AG08396 (cell line): ENCODE measurements around the gene SLC16A1.
A peak's percentile ranks its signal among the peaks of the same experiment; 100 is the strongest.
"Not testable (repeated sequence)": the region's sequence is repeated elsewhere in the genome, so short reads cannot be mapped to it uniquely, and the experiment has no call there.

ENCODE experiments used
- DNase-seq: peaks from one replicate; pipeline ENCODE4 v3.0.0; 2012; ENCODE audit warnings: low spot score, mixed read lengths

Gene SLC16A1, protein sequence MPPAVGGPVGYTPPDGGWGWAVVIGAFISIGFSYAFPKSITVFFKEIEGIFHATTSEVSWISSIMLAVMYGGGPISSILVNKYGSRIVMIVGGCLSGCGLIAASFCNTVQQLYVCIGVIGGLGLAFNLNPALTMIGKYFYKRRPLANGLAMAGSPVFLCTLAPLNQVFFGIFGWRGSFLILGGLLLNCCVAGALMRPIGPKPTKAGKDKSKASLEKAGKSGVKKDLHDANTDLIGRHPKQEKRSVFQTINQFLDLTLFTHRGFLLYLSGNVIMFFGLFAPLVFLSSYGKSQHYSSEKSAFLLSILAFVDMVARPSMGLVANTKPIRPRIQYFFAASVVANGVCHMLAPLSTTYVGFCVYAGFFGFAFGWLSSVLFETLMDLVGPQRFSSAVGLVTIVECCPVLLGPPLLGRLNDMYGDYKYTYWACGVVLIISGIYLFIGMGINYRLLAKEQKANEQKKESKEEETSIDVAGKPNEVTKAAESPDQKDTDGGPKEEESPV

DNA sequence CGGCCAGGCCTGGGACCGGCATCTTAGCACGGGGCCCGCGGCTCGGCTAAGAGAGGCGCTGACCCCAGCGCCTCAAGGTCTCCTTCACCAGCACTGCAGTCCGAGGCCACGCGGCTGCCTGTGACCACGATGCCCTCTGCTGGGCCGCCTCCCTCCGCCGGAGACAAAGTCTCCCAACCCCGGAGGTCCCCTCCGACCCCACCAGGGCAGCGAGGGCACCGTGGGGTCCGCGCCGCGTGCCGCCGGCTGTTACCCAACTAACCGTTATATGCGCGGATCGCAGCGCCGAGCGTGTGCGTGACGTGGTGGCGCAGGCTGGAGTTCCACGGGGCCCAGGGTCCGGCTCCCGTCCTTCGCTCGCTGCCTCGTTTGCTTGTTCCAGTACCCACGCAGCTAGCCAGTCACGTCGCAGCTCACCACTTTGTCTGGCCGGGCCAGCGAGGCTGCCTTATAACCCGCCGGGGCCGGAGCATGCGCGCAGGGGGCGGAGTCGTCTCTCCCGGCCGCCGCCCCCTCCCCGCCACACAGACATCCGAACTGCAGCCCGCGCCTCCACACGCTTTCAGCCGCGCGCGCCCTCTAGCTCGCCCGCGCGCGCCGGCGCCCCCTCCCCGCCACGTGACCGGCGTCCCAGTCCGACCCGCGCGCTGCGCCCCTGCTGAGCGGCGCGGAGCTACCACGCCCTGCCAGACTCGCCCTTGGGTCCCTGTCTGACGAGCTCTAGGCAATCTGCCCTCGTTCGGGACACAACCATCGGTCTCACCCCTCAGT, at the start of gene SLC16A1:
Gene SLC16A1 (minus strand): TSS at position 424 of the 771 bp plus-strand sequence. CDS start 26,888 bp downstream, outside the sequence.
- peak; percentile 97 for DNase-seq

DNA sequence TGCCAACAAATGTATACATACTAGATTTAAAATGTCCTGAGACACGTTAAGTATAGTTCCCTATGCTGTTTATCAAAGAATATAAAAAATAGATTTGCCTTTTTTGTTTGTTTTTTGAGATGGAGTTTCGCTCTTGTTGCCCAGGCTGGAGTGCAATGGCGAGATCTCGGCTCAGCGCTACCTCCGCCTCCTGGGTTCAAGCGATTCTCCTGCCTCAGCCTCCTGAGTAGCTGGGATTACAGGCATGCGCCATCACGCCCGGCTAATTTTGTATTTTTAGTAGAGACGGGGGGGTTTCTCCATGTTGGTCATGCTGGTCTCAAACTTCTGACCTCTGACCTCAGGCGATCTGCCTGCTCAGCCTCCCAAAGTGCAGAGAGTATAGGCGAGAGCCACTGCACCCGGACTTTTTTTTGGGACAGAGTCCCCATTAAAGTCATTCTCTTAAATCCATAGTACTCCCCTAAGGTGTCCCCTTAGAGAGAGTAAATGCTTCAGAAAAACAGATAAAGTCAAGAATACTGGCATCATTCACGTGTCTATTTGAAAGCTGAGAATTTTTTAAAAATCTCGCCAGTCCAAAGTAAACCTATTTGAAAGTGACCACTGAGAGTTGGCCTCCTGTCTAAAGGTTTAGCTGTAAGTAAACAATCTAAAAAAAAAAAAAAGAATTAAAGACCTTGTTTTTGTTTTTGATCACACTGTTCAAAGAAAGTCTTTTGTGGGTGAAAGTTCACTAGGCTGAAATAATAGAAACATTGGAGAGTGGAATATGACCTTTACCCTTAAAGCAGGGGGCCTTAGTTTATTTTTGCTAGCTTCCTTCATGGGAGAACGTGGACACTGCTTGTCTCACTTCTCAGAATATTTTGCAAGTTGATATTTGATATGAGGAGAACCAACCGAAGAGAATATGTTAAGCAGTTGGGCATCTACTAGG, 48.0 kb upstream of the SLC16A1 start:
- DNase-seq: no peak

DNA sequence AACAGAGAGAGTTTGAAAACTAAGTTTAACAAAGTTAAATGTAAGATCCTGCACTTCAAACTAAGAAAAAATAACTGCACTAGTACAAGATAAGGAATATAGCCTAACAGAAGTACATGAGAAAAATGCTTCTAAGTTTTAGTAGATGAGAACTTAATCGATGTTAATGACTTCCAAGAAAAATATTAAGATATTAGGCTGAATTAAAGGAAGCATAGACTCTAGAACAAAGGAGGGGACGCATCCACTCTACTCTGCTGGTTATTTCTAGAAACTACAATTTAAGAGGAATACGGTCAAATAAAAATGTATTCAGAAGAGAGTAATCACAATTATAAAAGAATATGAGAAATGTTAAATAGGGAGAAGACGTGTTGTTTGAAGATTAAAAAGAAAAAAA, 46.3 kb upstream of the SLC16A1 start:
- DNase-seq: no peak

DNA sequence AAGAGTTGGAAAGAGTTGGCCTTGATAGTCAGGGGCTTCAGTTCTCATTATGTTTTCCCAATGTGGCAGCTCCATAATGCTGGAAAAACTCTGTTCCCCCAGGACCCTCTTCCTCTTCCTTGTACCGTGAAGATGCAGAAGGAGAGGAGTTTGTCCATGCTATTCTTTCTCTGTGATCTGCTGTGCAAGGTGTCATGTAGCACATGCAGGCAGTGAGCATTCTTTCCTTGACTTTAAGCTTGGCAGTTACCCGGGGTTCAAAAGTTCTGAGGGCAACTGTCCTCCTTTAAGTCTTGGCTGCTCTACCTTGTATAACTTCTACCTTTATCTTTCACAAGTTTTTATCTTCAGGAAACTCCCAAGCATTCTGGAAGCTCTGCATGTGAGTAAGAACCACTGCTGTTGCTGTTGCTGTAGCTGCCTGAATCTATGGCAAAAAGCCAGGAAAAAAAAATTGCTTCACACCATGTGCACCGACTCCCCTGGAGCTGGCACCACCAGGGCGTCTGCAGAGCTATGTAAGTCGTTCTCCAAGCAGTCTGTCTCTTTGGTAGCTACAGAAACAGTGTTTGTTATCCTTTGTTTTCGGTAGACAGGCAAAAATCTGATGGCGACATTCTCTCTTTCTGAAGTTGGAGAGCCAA, 42.7 kb upstream of the SLC16A1 start:
- DNase-seq: peak; percentile 62

DNA sequence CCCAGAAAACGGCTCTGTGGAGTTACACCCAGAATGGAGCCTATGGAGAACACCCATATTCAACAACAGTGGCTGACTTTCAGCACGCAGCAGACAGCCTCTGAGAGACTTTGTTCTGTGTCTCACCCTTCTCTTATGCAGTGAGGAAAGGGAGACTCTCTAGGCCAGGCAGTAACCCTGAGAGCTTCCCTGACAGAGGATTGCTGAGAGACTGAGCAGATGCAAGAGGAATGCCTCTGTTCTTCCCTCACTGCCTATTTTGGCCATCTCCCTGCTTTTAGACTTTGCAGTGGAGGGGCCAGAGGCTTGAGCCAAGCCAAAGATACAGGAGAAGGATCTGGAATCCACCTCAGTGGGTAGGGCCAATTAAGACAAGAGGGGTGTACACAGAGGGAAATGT, 41.8 kb upstream of the SLC16A1 start:
- DNase-seq: no peak

DNA sequence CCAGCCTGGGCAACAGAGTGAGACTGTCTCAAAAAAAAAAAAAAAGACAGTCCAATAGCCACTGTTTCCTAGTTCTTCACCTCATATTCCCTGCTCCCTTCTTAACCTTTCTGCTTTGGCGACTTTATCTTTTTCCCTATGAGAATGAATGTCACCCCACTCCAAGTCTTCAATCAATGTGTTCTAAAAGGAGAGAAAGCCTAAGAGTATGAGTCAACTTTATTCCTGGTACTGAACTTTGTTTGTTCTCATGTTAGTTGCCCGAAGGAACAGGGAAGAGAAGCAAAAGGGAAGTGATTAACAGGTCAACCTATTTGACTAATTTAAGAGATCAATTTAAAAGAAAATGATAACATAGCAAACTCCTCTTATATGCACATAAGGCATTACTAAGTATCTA, 39.9 kb upstream of the SLC16A1 start:
- no peak for DNase-seq

DNA sequence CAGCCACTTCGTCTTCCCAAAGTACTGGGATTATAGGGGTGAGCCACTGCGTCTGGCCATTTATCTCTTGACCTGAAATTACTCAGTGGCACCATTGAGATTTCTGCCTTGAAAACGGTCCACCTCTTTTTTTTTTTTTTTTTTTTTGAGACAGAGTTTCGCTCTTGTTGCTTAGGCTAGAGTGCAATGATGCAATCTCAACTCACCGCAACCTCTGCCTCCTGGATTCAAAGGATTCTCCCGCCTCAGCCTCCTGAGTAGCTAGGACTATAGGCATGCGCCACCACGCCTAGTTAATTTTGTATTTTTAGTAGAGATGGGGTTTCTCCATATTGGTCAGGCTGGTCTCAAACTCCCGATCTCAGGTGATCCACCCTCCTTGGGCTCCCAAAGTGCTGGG, 39.0 kb upstream of the SLC16A1 start:
- DNase-seq: not testable (repeated sequence)

DNA sequence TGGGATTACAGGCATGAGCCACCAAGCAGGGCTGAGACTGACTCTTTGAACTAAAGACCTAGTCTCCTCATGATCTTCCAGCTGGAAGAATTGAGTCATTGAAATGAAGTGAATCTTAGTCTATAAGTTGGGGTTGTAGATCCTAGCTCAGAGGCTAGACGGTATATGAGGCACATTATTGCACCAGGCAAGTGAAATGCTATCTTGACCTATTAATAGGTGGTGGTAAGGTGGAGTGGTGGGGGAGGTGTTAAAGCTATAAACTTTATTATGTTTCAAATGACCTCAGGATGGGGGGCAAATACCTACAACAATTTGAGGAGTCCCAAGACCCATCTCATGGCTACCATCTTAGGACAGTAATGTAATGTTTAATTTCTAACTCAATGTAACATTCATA, 36.8 kb upstream of the SLC16A1 start:
- no peak for DNase-seq

DNA sequence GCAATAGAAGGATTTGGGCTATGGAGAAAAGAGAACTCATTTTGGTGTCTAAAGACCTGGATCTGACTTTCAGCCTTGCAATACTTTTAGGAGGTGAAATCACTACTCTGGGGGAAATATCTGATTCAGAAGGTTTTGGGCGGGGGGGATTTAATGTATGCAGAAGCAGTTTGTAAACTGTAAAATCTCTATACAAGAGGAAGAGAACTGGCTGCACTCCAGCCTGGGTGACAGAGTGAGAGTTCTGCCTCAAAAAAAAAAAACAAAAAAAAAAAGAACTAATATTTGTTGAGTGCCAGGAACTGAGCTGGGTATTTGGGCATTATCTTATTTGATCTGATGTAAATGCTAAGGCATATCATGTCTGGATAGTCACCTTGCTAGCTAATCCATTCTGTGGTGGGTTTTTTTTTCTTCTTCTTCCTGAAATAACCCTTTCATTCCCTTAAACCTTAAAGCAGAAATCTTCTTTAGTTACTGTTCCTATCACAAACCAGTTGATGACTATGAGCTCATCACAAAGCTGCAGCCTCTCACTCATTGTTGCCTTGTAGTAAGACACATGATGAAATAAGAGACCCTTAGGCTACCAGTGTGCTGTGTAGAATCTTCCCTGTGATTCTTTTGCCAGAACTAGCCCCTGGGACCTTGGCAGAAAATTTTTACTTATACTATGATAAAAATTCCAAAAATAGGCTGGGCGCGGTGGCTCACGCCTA, 35.6 kb upstream of the SLC16A1 start:
- no peak for DNase-seq

DNA sequence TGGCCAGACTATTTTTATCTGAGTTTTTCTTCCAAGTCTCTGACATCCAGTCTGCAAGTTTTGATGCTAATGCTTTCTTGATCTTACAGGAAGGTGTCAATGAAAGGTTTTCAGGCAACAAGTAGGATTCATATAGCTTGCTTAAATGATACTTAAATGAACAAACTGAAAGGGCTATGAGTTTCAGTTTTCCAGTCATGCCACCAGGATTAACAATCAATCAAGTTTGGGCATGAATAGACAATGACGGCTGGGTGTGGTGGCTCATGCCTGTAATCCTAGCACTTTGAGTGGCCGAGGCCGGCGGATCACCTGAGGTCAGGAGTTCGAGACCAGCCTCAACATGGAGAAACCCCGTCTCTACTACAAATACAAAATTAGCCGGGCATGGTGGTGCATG, 34.3 kb upstream of the SLC16A1 start:
- no peak for DNase-seq

DNA sequence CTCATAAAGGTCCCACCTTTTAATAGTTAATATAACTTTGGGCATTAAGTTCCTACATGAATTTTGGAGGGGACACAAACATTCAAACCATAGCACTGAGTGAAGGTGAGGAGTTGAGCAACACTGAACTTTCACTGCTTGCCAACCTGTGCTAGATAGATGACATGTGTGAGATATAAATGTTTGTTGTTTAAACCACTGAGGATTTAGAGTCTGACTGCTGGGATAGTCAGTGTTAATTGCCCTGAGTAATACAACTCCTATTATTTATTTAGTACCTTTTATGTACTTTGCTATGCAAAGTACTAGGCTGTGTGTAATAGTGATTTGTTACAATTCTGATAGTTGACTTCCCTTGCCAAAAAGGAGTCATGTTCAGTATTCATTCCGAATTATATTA, 32.4 kb upstream of the SLC16A1 start:
- DNase-seq: no peak

DNA sequence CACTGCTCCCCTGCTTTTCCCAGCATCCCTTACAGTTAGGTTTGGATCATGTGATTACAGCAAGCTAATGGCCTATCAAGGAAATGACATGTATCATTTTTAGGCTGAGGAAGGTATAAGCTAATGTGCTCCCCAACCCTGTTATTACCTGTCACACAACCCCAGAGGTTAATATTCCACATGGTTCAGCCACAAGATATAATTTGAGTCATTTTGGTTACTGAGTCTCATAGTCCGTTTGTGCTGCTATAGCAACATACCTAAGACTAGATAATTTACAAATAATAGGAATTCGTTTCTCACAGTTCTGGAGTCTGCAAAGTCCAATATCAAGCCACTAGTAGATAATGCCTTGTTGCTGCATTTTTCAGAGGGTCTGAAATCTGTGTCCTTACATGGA, 29.1 kb upstream of the SLC16A1 start:
- no peak for DNase-seq

DNA sequence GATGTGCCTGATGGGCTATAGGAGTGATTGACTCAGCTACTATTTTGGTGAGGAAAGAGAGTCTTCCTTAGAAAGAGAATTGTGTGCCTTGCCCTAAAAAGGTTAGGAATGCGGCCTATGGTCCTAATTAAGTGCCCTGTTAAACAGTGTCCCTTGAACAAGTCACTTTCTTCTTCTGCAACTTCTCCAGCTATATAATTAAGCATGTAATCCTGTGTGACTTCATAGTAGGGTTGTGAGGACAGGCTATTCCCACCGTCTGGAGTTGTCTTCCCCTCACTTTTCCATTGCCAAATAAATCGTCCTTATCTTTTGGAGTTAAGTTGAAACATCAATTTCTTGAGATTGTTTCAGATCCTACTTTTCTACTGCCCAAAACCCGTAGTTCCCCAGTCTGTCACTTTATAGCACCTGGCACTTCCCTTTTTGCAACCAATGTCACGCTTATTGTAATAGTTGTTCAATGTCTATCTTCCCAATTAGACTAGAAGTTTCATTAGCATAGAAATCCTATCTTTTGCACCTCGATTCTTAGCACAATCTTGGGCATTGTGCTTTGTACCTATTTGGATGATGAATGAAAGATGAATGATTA, 27.6 kb upstream of the SLC16A1 start:
- DNase-seq: no peak

DNA sequence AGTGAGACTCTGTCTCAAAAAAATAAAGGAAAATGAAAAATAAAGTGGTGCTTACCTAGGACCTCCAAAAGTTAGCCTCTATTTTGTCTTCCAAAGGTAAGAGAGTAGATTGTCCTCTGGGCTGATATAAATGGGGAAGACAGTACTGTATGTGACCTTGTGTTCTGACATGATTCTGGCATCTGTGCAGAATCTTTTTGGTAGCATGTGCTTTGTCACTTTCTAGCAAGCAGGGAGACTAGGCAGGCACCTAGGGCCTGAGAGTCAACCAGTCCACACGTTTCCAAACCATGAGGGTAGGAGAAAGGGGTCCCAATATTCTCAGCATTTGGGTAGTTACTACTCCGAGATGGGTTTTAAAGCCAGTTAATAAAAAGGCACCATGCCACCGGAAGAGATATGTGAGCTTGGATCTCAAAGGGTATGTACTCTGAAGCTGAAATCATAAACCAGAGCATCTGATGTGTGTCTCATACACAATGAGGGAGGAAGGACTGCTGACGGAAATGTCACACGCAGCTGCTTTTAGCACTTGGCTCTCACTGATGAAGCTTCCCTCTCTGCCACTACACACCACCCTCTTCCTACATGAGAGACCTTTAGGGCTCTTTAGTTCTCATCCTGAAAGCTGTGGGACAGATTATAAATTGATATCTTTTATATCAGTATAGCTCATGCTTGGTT, 27.0 kb upstream of the SLC16A1 start:
- DNase-seq: no peak

DNA sequence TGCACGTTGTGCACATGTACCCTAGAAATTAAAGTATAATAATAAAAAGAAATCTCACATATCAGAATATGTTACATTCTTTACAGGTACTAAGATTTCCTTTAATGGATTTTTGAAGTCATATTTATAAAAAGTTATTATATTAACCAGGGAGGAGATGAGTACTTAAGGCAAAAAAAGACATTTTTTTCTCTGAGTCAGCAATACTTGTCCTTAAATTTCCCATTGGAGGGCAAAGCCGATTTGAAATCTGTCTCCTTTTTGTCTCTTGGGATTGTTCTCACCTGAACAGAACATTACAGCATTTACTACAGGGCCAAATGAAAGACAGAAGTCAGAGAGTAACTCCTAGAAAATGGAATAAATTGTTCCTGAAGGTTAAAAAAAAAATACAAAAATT, 26.3 kb upstream of the SLC16A1 start:
- no peak for DNase-seq

DNA sequence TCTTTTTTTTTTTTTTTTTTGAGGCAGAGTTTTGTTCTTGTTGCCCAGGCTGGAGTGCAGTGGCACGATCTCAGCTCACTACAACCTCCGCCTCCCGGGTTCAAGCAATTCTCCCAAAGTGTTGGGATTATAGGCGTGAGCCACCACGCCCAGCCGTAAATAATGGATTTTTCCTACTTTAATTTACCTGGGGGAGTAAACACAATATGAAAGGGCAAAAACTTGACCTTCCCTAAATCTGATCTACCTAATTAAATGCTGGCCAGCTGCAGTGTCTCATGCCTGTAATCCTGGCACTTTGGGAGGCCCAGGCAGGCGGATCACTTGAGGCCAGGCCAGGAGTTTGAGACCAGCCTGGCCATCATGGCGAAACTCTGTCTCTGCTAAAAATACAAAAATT, 25.8 kb upstream of the SLC16A1 start:
- not testable (repeated sequence) for DNase-seq

DNA sequence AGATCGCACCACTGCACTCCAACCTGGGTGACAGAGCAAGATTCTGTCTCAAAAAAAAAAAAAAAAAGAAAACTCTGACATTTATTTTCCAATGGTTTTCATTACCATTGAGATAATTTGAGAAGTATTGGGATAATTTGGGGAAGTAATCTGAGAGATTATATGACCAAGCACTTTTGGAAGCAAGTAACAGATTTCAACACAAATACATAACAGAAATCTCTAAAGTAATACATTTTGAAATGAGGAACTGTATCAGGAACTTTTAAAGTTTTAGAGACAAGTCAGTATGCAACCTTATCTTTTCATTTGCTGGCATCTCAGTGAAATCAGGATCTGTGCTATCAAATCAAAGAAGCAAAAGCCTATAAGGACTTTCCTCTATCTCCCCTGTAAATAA, 25.4 kb upstream of the SLC16A1 start:
- no peak for DNase-seq

DNA sequence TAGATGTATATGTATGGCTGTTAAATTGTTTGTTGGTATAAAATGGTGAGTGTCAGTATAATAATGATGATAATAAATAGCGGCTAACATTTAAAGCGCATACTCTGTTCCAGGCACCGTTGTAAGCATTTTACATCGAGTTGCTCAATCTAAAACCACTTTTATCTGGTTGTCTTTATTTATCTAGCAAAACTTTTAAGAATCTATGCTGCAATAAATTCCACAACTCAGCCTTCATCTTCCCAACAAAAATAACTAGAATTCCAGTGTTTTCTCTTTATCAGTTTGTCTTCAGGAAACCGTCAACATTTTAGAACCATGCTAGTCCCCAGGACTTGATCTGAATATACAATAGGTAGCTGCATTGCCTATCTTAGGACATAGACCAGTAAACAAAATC, 19.3 kb upstream of the SLC16A1 start:
- no peak for DNase-seq

DNA sequence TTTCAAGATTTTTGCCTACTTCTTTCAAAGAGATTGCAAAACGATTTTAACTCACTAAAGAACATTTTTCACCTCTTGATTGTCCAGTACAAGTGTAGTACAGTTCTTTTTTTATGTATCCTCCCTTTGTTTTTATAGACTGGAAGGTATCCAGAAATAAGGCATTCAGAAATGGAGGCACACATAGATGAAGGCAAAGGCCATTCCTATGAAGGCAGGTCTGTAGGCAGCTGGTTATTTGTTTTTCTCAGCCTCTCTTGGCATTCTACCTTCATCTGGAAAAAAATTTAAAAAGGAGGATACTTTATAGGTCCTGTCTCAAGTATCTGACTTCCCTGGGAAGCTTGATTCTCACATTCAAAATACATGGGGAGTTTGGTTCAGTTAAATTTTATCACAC, 18.6 kb upstream of the SLC16A1 start:
- DNase-seq: no peak

DNA sequence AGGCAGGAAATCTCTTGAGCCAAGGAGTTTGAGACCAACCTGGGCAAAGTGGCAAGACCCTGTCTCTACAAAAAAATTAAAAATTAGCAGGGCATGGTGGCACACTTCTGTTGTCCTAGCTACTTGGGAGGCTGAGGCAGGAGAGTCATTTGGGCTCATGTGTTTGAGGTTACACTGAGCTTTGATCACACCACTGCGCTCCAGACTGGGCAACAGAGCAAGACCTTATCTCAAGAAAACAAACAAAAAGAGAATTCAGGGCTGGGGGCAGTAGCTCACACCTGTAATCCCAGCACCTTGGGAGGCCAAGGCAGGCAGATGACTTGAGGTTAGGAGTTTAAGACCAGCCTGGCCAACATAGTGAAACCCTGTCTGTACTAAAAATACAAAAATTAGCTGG, 17.8 kb upstream of the SLC16A1 start:
- no peak for DNase-seq
